Jurkat, Clone E6-1 (cell line): ENCODE data around the gene POU6F2.
"Not testable (repeated sequence)": the region's sequence is repeated elsewhere in the genome, so short reads cannot be mapped to it uniquely, and the experiment has no call there.

Source experiments
- DNase-seq: peaks from one replicate; pipeline ENCODE4 v3.0.0-alpha.2; 2011; ENCODE audit warnings: low read depth, low spot score
- H3K4me3 ChIP-seq: 2 replicates; pipeline ENCODE4 v1.5.1; 2011; ENCODE audit warnings: mild to moderate bottlenecking, low read length, control low read depth, moderate library complexity

Gene POU6F2

GRCh38 chr7:39357648-39358047, 379.9 kb downstream of the POU6F2 start:
- DNase-seq = no peak
- no peak overlapping the region for H3K4me3 ChIP-seq

DNA sequence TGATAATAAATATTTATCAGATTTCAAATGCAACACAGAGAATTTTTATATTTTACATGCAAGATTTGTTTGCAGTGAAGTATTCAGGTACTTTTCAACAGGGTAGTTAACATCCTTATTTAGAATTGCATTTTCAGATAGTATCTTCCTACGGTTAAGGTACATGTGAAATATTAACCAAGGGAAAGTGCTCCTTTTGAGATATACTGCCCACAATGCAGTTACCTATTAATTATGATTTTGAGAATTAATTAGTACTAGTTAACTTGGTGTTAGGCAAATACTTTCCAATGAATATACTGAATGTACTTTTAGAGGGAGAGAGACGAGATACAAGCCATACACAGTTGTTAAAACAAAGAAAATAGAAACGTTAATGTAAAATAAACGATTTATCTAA, 382.3 kb downstream of the POU6F2 start:
- no peak overlapping the region for H3K4me3 ChIP-seq
- no peak for DNase-seq

GRCh38 chr7:39360766-39361165, 383.1 kb downstream of the POU6F2 start:
- H3K4me3 ChIP-seq = no peak overlapping the region
- DNase-seq = no peak

DNA sequence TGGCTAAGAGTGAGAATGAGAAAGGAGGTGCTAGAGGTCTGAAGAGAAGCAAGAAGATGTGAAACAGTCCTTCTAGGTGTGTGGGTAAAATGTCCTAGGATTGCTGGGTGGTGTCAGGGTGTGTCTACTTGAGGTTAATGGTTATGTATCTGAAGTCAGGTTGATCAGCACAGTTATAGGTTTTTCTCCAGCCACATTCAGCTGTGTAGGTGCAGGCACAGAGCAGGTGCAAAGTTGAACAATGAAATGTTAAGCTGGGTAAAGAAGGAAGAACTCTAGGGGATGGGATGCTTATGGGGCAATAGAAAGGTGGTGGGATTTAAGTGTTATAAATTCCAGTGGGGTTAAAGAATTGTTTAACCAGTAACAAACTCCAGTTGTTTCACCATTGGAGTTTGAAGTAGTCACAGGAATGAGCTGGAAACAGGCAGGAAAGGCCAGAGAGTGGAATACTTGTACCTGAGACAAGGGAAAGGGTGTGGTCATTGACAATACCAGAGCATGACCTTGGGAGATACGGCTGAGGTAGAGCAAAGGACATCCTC, 388.1 kb downstream of the POU6F2 start:
- H3K4me3 ChIP-seq = no peak overlapping the region
- DNase-seq = no peak

DNA sequence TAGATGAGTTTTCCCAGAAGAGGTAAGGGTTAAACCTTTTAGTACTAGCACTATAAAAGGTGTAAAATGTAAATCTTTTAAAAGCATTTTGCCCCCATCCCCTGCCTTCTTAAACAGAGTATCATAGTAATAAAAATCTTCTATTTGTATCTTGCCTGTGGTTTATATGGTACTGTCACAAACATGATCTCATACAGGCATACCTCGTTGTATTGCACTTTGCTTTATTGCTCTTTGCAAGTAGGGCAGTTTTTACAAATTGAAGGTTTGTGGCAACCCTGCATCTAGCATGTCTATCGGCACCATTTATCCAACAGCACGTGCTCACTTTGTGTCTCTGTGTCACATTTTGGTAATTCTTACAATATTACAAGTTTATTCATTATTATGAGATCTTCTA, 389.7 kb downstream of the POU6F2 start:
- no peak for DNase-seq

GRCh38 chr7:39367943-39368342, 390.2 kb downstream of the POU6F2 start:
- no peak for DNase-seq
- H3K4me3 ChIP-seq = no peak overlapping the region

More for the DNA sequence above, 389.7 kb downstream of the POU6F2 start:
- H3K4me3 ChIP-seq = no peak overlapping the region

- no peak for DNase-seq
- H3K4me3 ChIP-seq = no peak overlapping the region
These were observed 394.7 kb downstream of the POU6F2 start for GRCh38 chr7:39372383-39372782.

DNA sequence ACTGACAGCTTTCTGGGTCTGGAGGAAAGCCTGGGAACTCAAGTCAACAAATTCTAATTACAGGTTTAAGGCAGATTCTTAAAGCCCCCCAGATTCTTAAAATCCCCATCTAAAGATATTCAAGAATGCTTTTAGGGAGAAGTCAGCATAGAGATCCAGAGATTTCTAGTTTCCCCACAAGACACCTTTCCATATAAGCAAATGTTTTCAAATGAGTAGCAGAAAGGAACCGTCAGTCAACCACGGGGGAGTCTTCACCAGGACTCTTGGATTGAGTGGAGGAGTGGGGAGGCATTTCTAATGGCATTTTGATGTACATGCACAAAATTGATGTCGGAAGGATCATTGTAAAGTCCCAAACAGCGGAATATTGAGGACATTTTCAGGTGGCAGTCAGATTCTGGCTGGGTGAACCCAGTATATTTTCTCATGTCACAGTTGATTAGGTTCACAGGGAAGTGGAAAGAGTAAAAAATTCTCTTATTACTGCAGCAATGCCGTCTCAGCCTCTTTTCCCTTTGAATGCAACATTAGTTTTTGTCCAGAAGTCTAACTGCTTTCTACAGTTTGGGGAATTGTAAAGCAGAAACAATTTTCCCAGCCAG, 396.8 kb downstream of the POU6F2 start:
- no peak overlapping the region for H3K4me3 ChIP-seq
- no peak for DNase-seq

GRCh38 chr7:39375047-39375873, 397.6 kb downstream of the POU6F2 start:
- DNase-seq = no peak
- H3K4me3 ChIP-seq = no peak overlapping the region

GRCh38 chr7:39375874-39376190, 398.1 kb downstream of the POU6F2 start:
- no peak overlapping the region for H3K4me3 ChIP-seq
- DNase-seq = no peak

GRCh38 chr7:39376881-39377280, 399.2 kb downstream of the POU6F2 start:
- not testable (repeated sequence) for H3K4me3 ChIP-seq

GRCh38 chr7:39379416-39379815, 401.7 kb downstream of the POU6F2 start:
- H3K4me3 ChIP-seq = no peak overlapping the region

More at GRCh38 chr7:39376881-39377280, 399.2 kb downstream of the POU6F2 start:
- DNase-seq = not testable (repeated sequence)

DNA sequence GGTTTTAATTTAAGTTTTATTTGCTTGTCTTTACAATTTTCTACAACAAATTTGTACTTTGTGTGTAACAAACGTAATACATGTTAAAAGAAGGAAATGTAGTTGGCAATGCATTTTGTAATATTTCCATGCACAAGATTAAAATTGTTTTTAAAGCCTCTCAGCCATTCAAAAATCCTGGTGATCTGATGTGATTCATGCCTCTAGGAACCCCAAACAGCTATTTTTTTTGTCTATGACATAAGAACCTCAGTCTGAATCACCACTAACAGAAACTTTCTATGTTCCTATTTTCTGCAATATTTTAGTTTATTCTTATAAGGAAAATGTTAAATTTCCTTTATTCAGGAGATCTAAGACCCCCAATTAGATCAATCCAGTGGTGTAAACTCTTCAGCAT, 405.4 kb downstream of the POU6F2 start:
- H3K4me3 ChIP-seq = no peak overlapping the region
- no peak for DNase-seq

More at GRCh38 chr7:39379416-39379815, 401.7 kb downstream of the POU6F2 start:
- DNase-seq = no peak

DNA sequence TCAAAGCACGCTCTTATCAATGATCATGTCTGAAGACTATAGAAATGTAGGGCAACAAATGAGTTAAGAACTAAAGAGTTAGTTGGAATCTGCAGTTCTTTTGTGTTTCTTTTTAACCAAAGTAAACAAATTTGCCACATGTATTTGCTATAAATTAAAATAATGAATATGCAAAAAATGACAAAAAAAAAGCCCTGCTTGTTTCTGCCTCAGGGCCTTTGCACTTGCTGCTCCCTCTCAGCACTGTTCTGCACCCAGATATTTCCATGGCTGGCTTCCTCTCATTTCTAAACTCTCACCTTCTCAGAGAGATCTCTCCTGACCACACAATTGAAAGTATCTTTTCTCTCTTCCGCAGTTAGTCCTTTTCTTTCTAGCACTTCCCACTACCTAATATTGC, 406.7 kb downstream of the POU6F2 start:
- no peak overlapping the region for H3K4me3 ChIP-seq
- no peak for DNase-seq

- no peak for DNase-seq
- no peak overlapping the region for H3K4me3 ChIP-seq
These were observed 409.0 kb downstream of the POU6F2 start for GRCh38 chr7:39386718-39387117.

DNA sequence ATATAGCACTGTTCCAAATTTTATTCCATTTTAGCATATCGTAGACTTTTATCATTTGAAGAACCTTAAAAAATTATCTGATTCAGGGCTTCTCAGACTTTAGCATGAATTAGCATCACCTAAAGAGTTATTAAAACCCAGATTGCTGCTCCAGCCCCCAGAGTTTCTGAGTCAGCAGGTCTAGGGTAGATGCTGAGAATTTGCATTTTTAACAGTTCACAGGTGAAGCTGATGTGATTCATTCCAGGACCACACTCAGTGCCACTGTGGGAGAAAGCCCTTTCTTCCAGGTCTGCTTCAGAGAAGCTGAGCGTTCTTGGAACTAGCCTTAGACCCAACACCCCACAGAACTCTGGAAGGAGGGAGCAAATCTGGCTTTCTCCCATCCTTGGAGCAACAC, 414.4 kb downstream of the POU6F2 start:
- DNase-seq = no peak
- no peak overlapping the region for H3K4me3 ChIP-seq

DNA sequence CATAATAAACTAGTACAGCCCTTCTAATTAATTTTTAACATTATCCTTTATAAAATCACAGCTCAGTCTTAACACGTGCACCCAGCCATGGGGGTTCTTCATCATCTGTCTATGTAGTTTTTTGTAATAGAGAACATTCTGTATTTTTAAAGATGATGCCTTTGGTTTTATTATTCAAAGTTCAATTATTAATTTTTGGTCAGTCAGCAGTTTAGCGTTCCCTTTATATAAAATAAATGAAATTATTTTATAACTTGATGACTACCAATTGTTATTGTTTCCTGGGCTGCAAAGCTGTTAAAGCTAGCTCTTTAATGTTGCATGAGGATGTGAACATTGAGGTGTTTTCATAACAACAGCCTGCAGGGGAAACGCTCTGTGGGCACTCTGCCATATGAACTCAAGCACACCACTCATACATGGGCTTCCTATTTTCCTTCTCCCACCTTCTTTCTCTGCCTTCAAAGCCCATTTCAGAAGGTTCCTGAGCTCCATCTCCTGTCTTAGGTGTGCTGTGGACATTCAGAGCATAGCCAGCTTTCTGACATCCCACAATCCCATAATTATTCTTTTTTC, 416.5 kb downstream of the POU6F2 start:
- DNase-seq = no peak
- H3K4me3 ChIP-seq = no peak overlapping the region

GRCh38 chr7:39399458-39399857, 421.7 kb downstream of the POU6F2 start:
- H3K4me3 ChIP-seq = no peak overlapping the region
- DNase-seq = no peak

DNA sequence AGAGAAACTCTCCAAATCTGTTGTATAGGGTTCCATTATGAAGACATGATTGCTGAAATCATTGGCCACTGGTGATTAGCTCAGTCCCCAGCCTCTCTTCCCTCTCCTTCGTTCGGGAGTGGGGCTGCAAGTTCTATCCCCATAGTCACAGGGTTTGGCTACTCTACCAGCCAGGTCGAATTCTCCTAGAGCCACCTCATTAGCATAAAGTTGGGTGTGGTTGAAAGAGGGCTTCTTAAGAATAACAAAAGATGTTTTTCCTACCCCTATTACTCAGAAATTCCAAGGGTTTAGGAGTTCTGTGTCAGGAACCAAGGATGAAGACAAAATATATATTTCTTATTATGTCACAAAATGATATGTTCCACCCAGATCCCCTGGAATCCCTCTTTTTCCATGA, 422.3 kb downstream of the POU6F2 start:
- DNase-seq = no peak
- no peak overlapping the region for H3K4me3 ChIP-seq

- no peak for DNase-seq
- H3K4me3 ChIP-seq = no peak overlapping the region
These were observed 423.1 kb downstream of the POU6F2 start for GRCh38 chr7:39400836-39401235.
